ENCODE results near the gene CDH13.

Gene CDH13

GRCh38 chr16:83004868-83005652 is 378.3 kb downstream of the CDH13 start:
- no peak for TF ChIP-seq CTCF (conservative IDR thresholded peaks at IDR 0.05)
- TF ChIP-seq ZFX (IDR thresholded peaks at IDR 0.05) = no peak
- no peak overlapping the region for H3K27ac ChIP-seq

- TF ChIP-seq CTCF (conservative IDR thresholded peaks at IDR 0.05) (no peak), ZFX (IDR thresholded peaks at IDR 0.05) (no peak)
Measured at GRCh38 chr16:83005653-83006160, 378.9 kb downstream of the CDH13 start.

GRCh38 chr16:83010776-83011720 is 384.3 kb downstream of the CDH13 start:
- TF ChIP-seq CTCF (conservative IDR thresholded peaks at IDR 0.05) (no peak), ZFX (IDR thresholded peaks at IDR 0.05) (no peak)

More at GRCh38 chr16:83005653-83006160, 378.9 kb downstream of the CDH13 start:
- H3K27ac ChIP-seq = no peak overlapping the region

GRCh38 chr16:83011939-83012338 is 385.2 kb downstream of the CDH13 start:
- H3K27ac ChIP-seq = no peak overlapping the region
- no peak for TF ChIP-seq CTCF (conservative IDR thresholded peaks at IDR 0.05)
- no peak for TF ChIP-seq ZFX (IDR thresholded peaks at IDR 0.05)

More at GRCh38 chr16:83010776-83011720, 384.3 kb downstream of the CDH13 start:
- H3K27ac ChIP-seq = no peak overlapping the region

GRCh38 chr16:83013071-83013470 is 386.3 kb downstream of the CDH13 start:
- no peak for TF ChIP-seq ZFX (IDR thresholded peaks at IDR 0.05)
- TF ChIP-seq CTCF (conservative IDR thresholded peaks at IDR 0.05) = no peak
- H3K27ac ChIP-seq = no peak overlapping the region

GRCh38 chr16:83019963-83020362 is 393.2 kb downstream of the CDH13 start:
- TF ChIP-seq CTCF (conservative IDR thresholded peaks at IDR 0.05) (no peak), ZFX (IDR thresholded peaks at IDR 0.05) (no peak)
- H3K27ac ChIP-seq = no peak overlapping the region
